ENCODE data around the gene FOSL2. TPM values are rescaled to one million over a fixed set of nuclear protein-coding genes. Genes with fewer than 3 reads are reported as not detected.

Gene FOSL2
- total RNA-seq, 1 experiment from 2014 or later: 141 TPM

DNA sequence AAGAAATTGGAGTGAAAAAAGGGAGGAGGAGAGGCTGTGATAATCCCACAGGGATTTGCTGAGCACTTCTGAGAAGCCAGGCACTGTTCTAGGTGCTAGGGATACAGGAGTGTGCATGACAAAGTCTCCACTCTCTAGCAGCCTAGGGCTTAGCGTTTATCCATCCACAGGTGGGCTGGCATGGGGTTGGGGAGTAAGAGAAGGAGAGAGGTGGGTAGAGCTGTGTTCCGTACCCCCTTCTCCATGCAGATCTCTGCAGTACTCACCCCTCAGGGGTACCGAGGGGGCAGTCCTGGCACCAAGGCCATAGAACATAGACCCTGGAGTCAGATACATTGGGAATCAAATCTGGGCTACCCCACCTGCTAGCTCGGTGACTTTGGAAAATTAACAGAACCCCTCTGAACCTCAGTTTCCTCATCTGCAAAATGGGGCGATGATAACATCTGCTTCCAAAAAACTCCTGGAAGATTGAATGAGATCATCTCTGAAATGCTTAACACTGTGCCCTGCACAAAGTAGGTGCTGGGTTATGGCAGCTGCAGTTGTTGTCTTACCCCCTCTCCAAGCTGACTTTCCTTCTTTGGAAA, 18.6 kb downstream of the FOSL2 start:
- intact Hi-C loops (cut with micrococcal nuclease): no loop called here
- TF ChIP-seq, protein P1, sequence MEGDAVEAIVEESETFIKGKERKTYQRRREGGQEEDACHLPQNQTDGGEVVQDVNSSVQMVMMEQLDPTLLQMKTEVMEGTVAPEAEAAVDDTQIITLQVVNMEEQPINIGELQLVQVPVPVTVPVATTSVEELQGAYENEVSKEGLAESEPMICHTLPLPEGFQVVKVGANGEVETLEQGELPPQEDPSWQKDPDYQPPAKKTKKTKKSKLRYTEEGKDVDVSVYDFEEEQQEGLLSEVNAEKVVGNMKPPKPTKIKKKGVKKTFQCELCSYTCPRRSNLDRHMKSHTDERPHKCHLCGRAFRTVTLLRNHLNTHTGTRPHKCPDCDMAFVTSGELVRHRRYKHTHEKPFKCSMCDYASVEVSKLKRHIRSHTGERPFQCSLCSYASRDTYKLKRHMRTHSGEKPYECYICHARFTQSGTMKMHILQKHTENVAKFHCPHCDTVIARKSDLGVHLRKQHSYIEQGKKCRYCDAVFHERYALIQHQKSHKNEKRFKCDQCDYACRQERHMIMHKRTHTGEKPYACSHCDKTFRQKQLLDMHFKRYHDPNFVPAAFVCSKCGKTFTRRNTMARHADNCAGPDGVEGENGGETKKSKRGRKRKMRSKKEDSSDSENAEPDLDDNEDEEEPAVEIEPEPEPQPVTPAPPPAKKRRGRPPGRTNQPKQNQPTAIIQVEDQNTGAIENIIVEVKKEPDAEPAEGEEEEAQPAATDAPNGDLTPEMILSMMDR (IDR thresholded peaks at IDR 0.05; ENCODE audit: unreplicated experiment): no peak
- no peak overlapping the region for H3K4me3 Mint-ChIP-seq (ENCODE audit: unreplicated experiment)
- peaks cover 29% of the 10 kb centered on the region for H3K4me1 Mint-ChIP-seq (ENCODE audit: insufficient read depth, unreplicated experiment)
- no peaks in the 10 kb centered on the region for H3K9me3 Mint-ChIP-seq (ENCODE audit: unreplicated experiment)
- no peaks in the 10 kb centered on the region for H3K27me3 Mint-ChIP-seq (ENCODE audit: insufficient read depth, unreplicated experiment)
- no TSS peak for BruUV-seq (replicated peaks)
- no peak for DNase-seq (ENCODE audit: unreplicated experiment)
- ChIA-PET POLR2A (interaction anchor here (0.9 to 4.4 kb wide), 4 partner anchors 9 to 42 kb away, joined by 3 to 20 read pairs (median 3); no protein-coding TSS in a partner anchor), CTCF (no interaction called here)
- no peak overlapping the region for H3K27ac Mint-ChIP-seq (ENCODE audit: low read depth, unreplicated experiment)
- no peaks in the 10 kb centered on the region for H3K36me3 Mint-ChIP-seq (ENCODE audit: insufficient read depth, unreplicated experiment)

GRCh38 chr2:28411956-28412609, 19.4 kb downstream of the FOSL2 start:
- intact Hi-C loops (cut with micrococcal nuclease): no loop called here
- Mint-ChIP-seq H3K36me3 (ENCODE audit: insufficient read depth, unreplicated experiment) (no peaks in the 10 kb centered on the region), H3K4me1 (ENCODE audit: insufficient read depth, unreplicated experiment) (peaks cover 29% of the 10 kb centered on the region)

DNA sequence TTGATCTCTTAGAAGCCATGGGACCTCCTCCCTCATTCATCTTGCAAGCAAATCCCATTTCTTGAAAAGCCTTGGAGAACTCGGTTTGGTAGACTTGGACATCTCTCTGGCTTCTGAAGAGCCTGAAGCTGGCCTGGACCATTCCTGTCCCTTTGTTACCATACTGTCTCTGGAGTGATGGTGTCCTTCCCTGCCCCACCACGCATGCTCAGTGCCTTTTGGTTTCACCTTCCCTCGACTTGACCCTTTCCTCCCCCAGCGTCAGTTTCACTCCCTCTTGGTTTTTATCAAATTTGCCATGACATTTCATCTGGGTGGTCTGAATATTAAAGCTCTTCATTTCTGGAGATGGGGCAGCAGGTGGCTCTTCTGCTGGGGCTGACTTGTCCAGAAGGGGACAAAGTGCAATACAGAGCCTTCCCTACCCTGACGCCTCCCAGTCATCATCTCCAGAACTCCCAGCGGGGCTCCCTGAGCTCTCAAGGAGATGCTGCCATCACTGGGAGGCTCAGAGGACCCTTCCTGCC, 20.0 kb downstream of the FOSL2 start:
- Mint-ChIP-seq H3K9me3 (ENCODE audit: unreplicated experiment) (no peaks in the 10 kb centered on the region), H3K27me3 (ENCODE audit: insufficient read depth, unreplicated experiment) (no peaks in the 10 kb centered on the region), H3K4me1 (ENCODE audit: insufficient read depth, unreplicated experiment) (peaks cover 29% of the 10 kb centered on the region), H3K27ac (ENCODE audit: low read depth, unreplicated experiment) (peak overlapping the region; percentile 19), H3K4me3 (ENCODE audit: unreplicated experiment) (no peak overlapping the region), H3K36me3 (ENCODE audit: insufficient read depth, unreplicated experiment) (no peaks in the 10 kb centered on the region)
- ChIA-PET CTCF (interaction anchor here (0.6 kb wide), 2 partner anchors 63 to 368 kb away, joined by 3 to 4 read pairs; no protein-coding TSS in a partner anchor), POLR2A (interaction anchor here (0.7 to 4.4 kb wide), 11 partner anchors 9 to 705 kb away, joined by 3 to 22 read pairs (median 4); no protein-coding TSS in a partner anchor)
- no peak for DNase-seq (ENCODE audit: unreplicated experiment)
- BruUV-seq (replicated peaks): no TSS peak
- intact Hi-C loops (cut with micrococcal nuclease): no loop called here
- TF ChIP-seq, protein P1 (IDR thresholded peaks at IDR 0.05; ENCODE audit: unreplicated experiment): no peak

More at GRCh38 chr2:28411956-28412609, 19.4 kb downstream of the FOSL2 start:
- ChIA-PET POLR2A (interaction anchor here (0.9 to 4.4 kb wide), 11 partner anchors 9 to 245 kb away, joined by 3 to 22 read pairs (median 4); no protein-coding TSS in a partner anchor), CTCF (interaction anchor here (0.6 kb wide), 2 partner anchors 63 to 367 kb away, joined by 3 to 4 read pairs; no protein-coding TSS in a partner anchor)
- no peak for DNase-seq (ENCODE audit: unreplicated experiment)
- no peak overlapping the region for H3K27ac Mint-ChIP-seq (ENCODE audit: low read depth, unreplicated experiment)
- TF ChIP-seq, protein P1 (IDR thresholded peaks at IDR 0.05; ENCODE audit: unreplicated experiment): no peak
- no peaks in the 10 kb centered on the region for H3K27me3 Mint-ChIP-seq (ENCODE audit: insufficient read depth, unreplicated experiment)
- no peak overlapping the region for H3K4me3 Mint-ChIP-seq (ENCODE audit: unreplicated experiment)
- no peaks in the 10 kb centered on the region for H3K9me3 Mint-ChIP-seq (ENCODE audit: unreplicated experiment)
- BruUV-seq (replicated peaks): no TSS peak

All from MCF 10A (cell line).